IMR-90 (cell line): ENCODE data around the gene RAD51B. TPM values are rescaled to one million over a fixed set of nuclear protein-coding genes. Genes with fewer than 3 reads are reported as not detected.
A peak's percentile ranks its signal among the peaks of the same experiment; 100 is the strongest.

Experiments
- ATAC-seq: fragments of 200-7000 bp; cut with Tn5 transposase; 2 replicates; pipeline ENCODE4 v1.9.1; 2020; ENCODE audit warnings: low read depth, mild to moderate bottlenecking, moderate library complexity
- BruUV-seq: library from RNA; stranded (reverse); fragments of 400-500 nt; replicated peaks from 2 replicates; lab custom pipeline; 2021; lab: Mats Ljungman, UMichigan
- CTCF ChIA-PET: fragments of 300-600 bp; formaldehyde crosslinking; extraction: SDS; loops from one replicate; lab custom pipeline; 2021; ENCODE audit warnings: antibody characterized with exemption; lab: Yijun Ruan, JAX
- POLR2A ChIA-PET: fragments of 300-600 bp; sonication (Branson Sonifier 250); formaldehyde crosslinking; loops from one replicate; lab custom pipeline; 2022; ENCODE audit warnings: antibody characterized with exemption; ENCODE audit not compliant: unreplicated experiment; lab: Charles Lee
- DNase-seq: peaks from one replicate; pipeline ENCODE4 v3.0.0; 2013
- H2AFZ ChIP-seq: replicated peaks from 2 replicates; pipeline ENCODE3; 2013; ENCODE audit warnings: low read length, mild to moderate bottlenecking; ENCODE audit not compliant: poor library complexity
- H2AK5ac ChIP-seq: 2 replicates; pipeline ENCODE4 v1.6.1; 2013; ENCODE audit warnings: low read depth, low read length, inconsistent platforms
- H2AK9ac ChIP-seq: replicated peaks from 2 replicates; pipeline ENCODE3; 2013; ENCODE audit warnings: mild to moderate bottlenecking, low read depth, low read length, moderate library complexity; ENCODE audit not compliant: poor library complexity
- H2BK120ac ChIP-seq: 2 replicates; pipeline ENCODE4 v1.6.1; 2013; ENCODE audit warnings: low read depth, low read length, inconsistent platforms
- H2BK15ac ChIP-seq: 3 replicates; pipeline ENCODE4 v1.6.1; 2013; ENCODE audit warnings: low read depth, low read length, inconsistent platforms
- H2BK20ac ChIP-seq: 2 replicates; pipeline ENCODE4 v1.6.1; 2013; ENCODE audit warnings: low read depth, mild to moderate bottlenecking, inconsistent platforms, low read length, moderate library complexity
- H2BK5ac ChIP-seq: 2 replicates; pipeline ENCODE4 v1.6.1; 2013; ENCODE audit warnings: mild to moderate bottlenecking, low read depth, low read length, inconsistent platforms; ENCODE audit not compliant: poor library complexity, severe bottlenecking
- H3K14ac ChIP-seq: replicated peaks from 2 replicates; pipeline ENCODE4 v1.6.1; 2013; ENCODE audit warnings: low read depth, low read length, inconsistent platforms
- H3K18ac ChIP-seq: 2 replicates; pipeline ENCODE4 v1.6.1; 2013; ENCODE audit warnings: low read depth, low read length, control low read depth
- H3K23ac ChIP-seq: 2 replicates; pipeline ENCODE4 v1.6.1; 2013; ENCODE audit warnings: low read depth, low read length, inconsistent platforms
- H3K27ac ChIP-seq: 2 replicates; pipeline ENCODE4 v1.5.1; 2013; ENCODE audit warnings: mild to moderate bottlenecking, control low read depth, low read length; ENCODE audit not compliant: insufficient read depth
- H3K27me3 ChIP-seq: 2 replicates; pipeline ENCODE4 v1.6.1; 2013; ENCODE audit warnings: low read length; ENCODE audit not compliant: control insufficient read depth, insufficient read depth
- H3K36me3 ChIP-seq: 2 replicates; pipeline ENCODE4 v1.6.1; 2013; ENCODE audit warnings: low read length, mixed read lengths; ENCODE audit not compliant: control insufficient read depth, insufficient read depth
- H3K4ac ChIP-seq: 2 replicates; pipeline ENCODE4 v1.6.1; 2013; ENCODE audit warnings: low read depth, low read length, inconsistent platforms
- H3K4me1 ChIP-seq: 2 replicates; pipeline ENCODE4 v1.6.1; 2013; ENCODE audit warnings: low read length, mixed read lengths; ENCODE audit not compliant: control insufficient read depth, insufficient read depth
- H3K4me2 ChIP-seq: 2 replicates; pipeline ENCODE4 v1.6.1; 2013; ENCODE audit warnings: low read depth, mild to moderate bottlenecking, control low read depth, low read length, moderate library complexity
- H3K4me3 ChIP-seq: 2 replicates; pipeline ENCODE4 v1.5.1; 2013; ENCODE audit warnings: low read depth, mild to moderate bottlenecking, control low read depth, low read length, moderate library complexity; ENCODE audit not compliant: insufficient read depth
- H3K56ac ChIP-seq: 2 replicates; pipeline ENCODE4 v1.6.1; 2013; ENCODE audit warnings: low read length, inconsistent platforms; ENCODE audit not compliant: insufficient read depth; ENCODE audit errors: extremely low read depth
- H3K79me1 ChIP-seq, 2 experiments: 2 replicates each; pipeline ENCODE4 v1.6.1; 2013; ENCODE audit warnings: low read length in 2 of 2, inconsistent platforms in 1 of 2, low read depth in 1 of 2
- H3K9ac ChIP-seq: 2 replicates; pipeline ENCODE4 v1.6.1; 2013; ENCODE audit warnings: low read depth, low read length, control low read depth
- H3K9me1 ChIP-seq: 2 replicates; pipeline ENCODE4 v1.6.1; 2013; ENCODE audit warnings: low read length, inconsistent platforms; ENCODE audit not compliant: insufficient read depth
- H3K9me3 ChIP-seq: 2 replicates; pipeline ENCODE4 v1.6.1; 2013; ENCODE audit warnings: low read length; ENCODE audit not compliant: control insufficient read depth, insufficient read depth
- H4K20me1 ChIP-seq: 2 replicates; pipeline ENCODE4 v1.6.1; 2013; ENCODE audit warnings: low read length, inconsistent platforms; ENCODE audit not compliant: insufficient read depth
- H4K5ac ChIP-seq: 2 replicates; pipeline ENCODE4 v1.6.1; 2013; ENCODE audit warnings: mild to moderate bottlenecking, low read depth, low read length, control low read depth
- H4K8ac ChIP-seq, 2 experiments: 2 replicates each; pipeline ENCODE4 v1.6.1; 2013; ENCODE audit warnings: low read depth in 2 of 2, low read length in 2 of 2, control low read depth in 1 of 2, inconsistent platforms in 1 of 2
- H4K91ac ChIP-seq: 2 replicates; pipeline ENCODE4 v1.6.1; 2013; ENCODE audit warnings: low read depth, low read length, inconsistent platforms; ENCODE audit not compliant: insufficient read depth
- MAFK ChIP-seq: IDR thresholded peaks from 2 replicates; pipeline ENCODE4 v1.6.1; 2012; ENCODE audit warnings: low read depth, low read length, improper control_type of control experiment
- POLR2A ChIP-seq: IDR thresholded peaks from 2 replicates; pipeline ENCODE4 v1.6.1; 2012; ENCODE audit warnings: mild to moderate bottlenecking, low read depth, low read length
- WGBS, 2 experiments: methylation state at CpG; one replicate each; pipeline versions ENCODE4 v1.1.5 to v1.1.7; 2013; ENCODE audit warnings: missing lambda C conversion rate in 2 of 2; ENCODE audit not compliant: insufficient read length in 1 of 2; ENCODE audit errors: extremely low coverage in 2 of 2; 5-methylcytosine and 5-hydroxymethylcytosine counted together
- dilution Hi-C: fragments of 300-500 bp; cut with HindIII; formaldehyde crosslinking; loops from one replicate; pipeline ENCODE4 v1.14.3; 2018; ENCODE audit warnings: low sequenced_read_pairs; ENCODE audit not compliant: unreplicated experiment
- in situ Hi-C: fragments of 300-500 bp; cut with MboI; formaldehyde crosslinking; loops from 3 replicates; pipeline ENCODE4 v1.14.3; 2019; ENCODE audit warnings: low sequenced_read_pairs, inconsistent platforms, mixed read lengths
- intact Hi-C: fragments of 100-400 bp; cut with micrococcal nuclease; formaldehyde crosslinking; loops from 2 replicates; pipeline ENCODE4 v1.10.0; 2022
- polyA plus RNA-seq, 3 experiments: library from polyadenylated mRNA; depleted of rRNA; stranded (reverse); fragments of >200 nt; gene quantifications; 2 replicates each; pipeline ENCODE4 v1.2.3, GENCODE V29; 2012; ENCODE audit warnings: low replicate concordance in 1 of 3
- total RNA-seq: library from RNA; depleted of rRNA; stranded (reverse); fragments of >200 nt; gene quantifications from 2 replicates; pipeline ENCODE4 v1.2.3, GENCODE V29; 2012

Gene RAD51B
- total and polyA plus RNA-seq, 2 of the 4 experiments (the other 2 are of a cell fraction) = 5.1 to 18.8 TPM

DNA sequence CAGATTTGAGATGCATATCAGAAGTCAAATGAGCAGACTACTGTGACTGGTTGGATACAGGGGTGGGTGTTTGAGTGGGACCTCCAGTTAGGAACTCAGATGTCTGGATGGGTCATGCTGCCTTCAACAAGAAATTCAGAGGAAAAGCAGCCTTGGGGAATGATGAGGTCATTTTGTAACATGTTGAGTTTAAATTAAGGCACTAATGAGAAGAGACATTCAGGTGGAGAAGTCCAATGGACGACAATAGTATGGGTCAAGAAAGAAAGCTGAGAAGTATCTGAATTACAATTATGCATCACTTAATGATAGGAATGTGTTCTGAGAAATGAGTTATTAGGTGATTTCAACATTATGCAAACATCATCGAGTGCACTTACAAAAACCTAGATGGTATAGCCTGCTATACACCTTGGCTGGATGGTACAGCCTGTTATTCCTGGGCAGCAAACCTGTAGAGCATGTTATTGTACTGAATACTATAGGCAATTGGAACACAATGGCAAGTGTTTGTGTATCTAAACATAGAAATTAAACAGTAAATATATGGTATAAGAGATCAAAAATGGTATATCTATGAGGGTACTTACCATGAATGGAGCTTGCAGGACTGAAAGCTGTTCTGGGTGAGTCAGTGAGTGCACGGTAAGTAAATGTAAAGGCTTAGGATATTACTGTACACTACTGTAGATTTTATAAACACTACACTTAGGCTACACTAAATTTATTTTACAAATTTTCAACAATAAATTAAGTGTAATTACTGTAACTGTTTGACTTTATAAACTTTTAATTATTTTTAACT, 414.7 kb downstream of the RAD51B start:
- H3K4me3 ChIP-seq = no peak overlapping the region
- dilution Hi-C loops = no loop called here
- peak overlapping the region; percentile 16 for H2BK5ac ChIP-seq
- H2BK15ac ChIP-seq = peak overlapping the region; percentile 88
- peaks cover 15% of the 10 kb centered on the region for H3K9me1 ChIP-seq
- H3K27ac ChIP-seq = no peak overlapping the region
- H3K79me1 ChIP-seq = peaks cover 0 to 6% of the 10 kb centered on the region in 2 experiments; a peak in 1 of 4 replicates
- H4K5ac ChIP-seq = peak overlapping the region; percentile 18; the same call in 1 of the 2 replicates
- 0 out of 4 replicates have a peak overlapping the region, but pooled peaks of 1 of the 2 experiments have one; percentile 14 for H4K8ac ChIP-seq
- peak overlapping the region; percentile 82; the same call in 1 of the 2 replicates for H2BK120ac ChIP-seq
- H2AFZ ChIP-seq = no peak overlapping the region
- no peak overlapping the region for H3K4me2 ChIP-seq
- peak overlapping the region; percentile 67; the same call in 1 of the 2 replicates for H3K18ac ChIP-seq
- no peaks in the 10 kb centered on the region for H3K9me3 ChIP-seq
- no CpG with 5 or more reads among the region's 3 CpGs for WGBS, 2 experiments
- peak overlapping the region; percentile 73; the same call in 1 of the 2 replicates for H3K4ac ChIP-seq
- TF ChIP-seq POLR2A (no peak), MAFK (no peak)
- POLR2A ChIA-PET = no interaction called here
- CTCF ChIA-PET = no interaction called here
- peak overlapping the region; percentile 72 for H2AK9ac ChIP-seq
- no peak overlapping the region for H3K56ac ChIP-seq
- peak overlapping the region; percentile 5; the same call in 1 of the 2 replicates for H4K91ac ChIP-seq
- H3K9ac ChIP-seq = no peak overlapping the region
- no peaks in the 10 kb centered on the region for H4K20me1 ChIP-seq
- DNase-seq = peak; percentile 55
- intact Hi-C loops = loop anchor here (5.0 kb wide), 3 partner anchors 87 to 292 kb away; no protein-coding TSS in a partner anchor
- BruUV-seq = no TSS peak
- H3K23ac ChIP-seq = no peak overlapping the region
- H3K14ac ChIP-seq = peak overlapping the region; percentile 67
- H2BK20ac ChIP-seq = peak overlapping the region; percentile 74
- ATAC-seq = no peak
- H3K27me3 ChIP-seq = no peaks in the 10 kb centered on the region
- H3K4me1 ChIP-seq = peaks cover 16% of the 10 kb centered on the region
- in situ Hi-C loops = loop anchor here (5.0 kb wide), 1 partner anchor 87 kb away; no protein-coding TSS in a partner anchor
- no peaks in the 10 kb centered on the region for H3K36me3 ChIP-seq
- peak overlapping the region; percentile 80 for H2AK5ac ChIP-seq
